ENCODE results near the gene NGEF.

NGEF gene

DNA sequence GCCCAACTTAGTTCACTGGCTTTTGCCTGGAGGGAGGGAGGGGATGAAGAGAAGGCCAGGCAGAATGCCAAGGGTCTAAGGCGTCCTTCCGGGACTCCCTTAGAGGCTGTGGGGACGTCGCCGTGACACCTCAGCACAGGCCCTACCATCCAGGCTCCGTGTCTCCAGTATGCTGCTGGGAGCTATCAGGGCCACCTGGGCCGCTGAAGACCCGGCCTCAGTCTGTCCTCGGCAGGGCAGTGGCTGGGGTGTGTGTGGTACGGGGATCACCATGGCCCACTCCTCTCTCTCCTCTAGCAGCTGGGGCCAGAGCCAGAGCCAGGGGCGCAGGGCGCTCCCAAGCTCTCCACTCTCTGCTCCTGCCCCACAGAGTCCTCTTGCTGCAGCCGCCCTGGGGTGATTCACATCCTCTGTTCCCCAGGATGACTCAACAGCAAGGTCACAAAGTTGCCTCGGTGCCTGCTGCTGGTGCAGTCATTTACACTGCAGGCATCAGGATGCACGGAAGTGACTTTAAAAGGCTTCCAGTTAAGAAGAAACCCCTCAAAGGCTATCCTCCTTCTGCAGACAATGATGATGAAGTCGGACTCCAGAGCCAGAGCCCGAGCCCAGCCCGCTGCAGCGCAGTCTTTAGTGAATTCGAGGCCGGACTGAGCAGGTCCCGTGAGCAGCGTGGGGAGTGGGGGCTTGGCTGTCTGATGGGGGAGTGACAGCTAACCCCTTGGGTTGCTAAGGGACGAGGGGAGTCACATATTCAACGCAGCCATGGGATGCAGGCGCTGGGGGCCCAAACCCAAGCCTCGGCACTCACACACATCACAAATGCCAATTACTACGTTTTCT lies 111.1 kb downstream of the NGEF start:
- peak in 8 of 56 donors; percentile 17 to 59 (median 46) for DNase-seq

- DNase-seq = no peak
Observed at GRCh38 chr2:232900811-232901735, 112.0 kb downstream of the NGEF start.

DNA sequence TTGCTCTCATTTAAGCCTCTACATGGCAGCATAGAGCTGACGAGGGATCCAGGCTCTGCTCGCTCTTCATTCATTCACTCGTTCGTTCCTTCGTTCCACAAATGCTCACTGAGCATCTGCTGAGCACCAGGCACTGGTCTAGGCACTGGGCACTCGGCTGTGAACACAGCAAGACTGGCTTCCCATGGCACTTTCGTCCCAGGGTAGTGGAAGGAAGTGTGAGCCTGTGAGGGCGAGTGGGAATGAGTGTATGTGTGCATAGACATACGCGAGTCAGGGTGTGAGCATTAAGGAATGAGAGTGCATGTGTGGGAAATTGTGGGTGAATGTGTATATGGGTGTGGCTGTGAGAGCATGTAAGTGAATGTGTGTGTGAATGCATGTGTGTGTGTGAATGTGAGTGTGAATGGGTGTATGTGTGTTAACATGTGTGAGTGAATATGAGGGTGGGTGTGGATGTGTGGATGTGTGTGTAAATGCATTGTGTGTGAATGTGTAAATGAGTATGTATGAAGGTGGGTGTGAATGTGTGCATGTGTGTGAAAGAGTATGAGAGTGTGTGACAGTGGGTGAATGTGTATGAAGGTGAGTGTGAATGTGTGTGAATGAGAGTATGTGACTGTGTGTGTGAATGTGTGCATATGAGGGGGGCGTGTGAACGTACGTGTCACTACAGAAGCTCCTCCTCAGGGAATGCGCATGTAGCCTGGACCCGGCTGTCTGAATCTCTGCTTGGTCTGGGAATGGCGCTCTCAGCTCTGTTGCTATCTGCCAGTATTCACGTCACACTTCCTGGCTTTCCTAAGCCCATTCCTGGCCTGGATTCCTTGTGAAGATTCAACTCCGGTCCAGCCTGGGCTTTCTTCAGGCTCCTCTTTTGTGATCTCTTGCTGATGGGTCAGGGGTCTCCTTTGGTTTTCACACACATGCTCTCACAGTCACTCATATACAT lies 114.2 kb downstream of the NGEF start:
- DNase-seq = no peak

GRCh38 chr2:232897598-232898408 lies 115.3 kb downstream of the NGEF start:
- DNase-seq = no peak

- DNase-seq = no peak
Observed at GRCh38 chr2:232896720-232897597, 116.1 kb downstream of the NGEF start.

GRCh38 chr2:232896111-232896510 lies 116.9 kb downstream of the NGEF start:
- DNase-seq = no peak

DNA sequence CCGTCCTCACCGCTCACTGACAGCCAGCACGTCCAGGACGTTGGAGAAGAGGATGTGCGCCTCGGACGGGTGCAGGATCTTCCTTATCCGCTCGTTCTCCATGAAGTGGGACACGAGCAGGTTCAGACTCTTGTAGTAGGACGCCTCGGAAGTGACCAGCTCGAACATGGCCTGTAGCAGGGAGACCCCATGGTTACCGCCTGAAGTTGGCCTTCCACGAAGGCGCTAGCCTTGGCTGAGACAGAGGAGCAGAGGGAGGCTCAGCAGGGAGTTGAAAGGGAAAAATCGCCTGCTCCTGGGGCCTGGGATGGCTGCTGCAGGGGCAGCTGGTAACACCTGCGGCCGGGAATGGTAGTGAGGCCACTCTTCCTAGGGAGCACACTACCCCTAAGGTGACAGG lies 118.3 kb downstream of the NGEF start:
- DNase-seq = no peak

- DNase-seq = no peak
Observed at GRCh38 chr2:232894251-232894650, 118.8 kb downstream of the NGEF start.

GRCh38 chr2:232893834-232894233 lies 119.2 kb downstream of the NGEF start:
- DNase-seq = no peak

- DNase-seq = no peak
Observed at GRCh38 chr2:232892843-232893242, 120.2 kb downstream of the NGEF start.

GRCh38 chr2:232892221-232892620 lies 120.8 kb downstream of the NGEF start:
- no peak for DNase-seq

DNA sequence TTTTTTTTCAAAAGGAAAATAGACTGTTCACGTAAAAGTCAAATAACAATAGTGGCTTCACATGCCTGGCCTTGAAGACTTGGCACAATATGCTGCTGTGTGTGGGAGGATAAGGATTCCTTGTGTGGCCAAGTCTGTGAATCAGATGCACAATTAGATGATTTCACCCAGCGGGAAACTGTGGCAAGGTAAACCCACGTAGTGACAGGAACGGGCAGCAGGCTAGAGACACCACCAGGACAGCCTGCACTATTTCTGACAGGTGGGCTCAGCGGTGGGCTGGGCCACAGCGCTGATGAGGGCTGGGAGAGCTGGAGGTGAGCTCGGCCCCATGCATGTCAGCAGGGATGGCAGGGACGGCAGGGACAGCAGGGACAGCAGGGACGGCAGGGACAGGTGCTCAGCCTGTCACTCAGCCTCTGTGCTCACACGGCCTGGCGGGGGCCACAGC lies 121.4 kb downstream of the NGEF start:
- no peak for DNase-seq

GRCh38 chr2:232890896-232891601 lies 122.0 kb downstream of the NGEF start:
- DNase-seq = no peak

GRCh38 chr2:232890536-232890895 lies 122.5 kb downstream of the NGEF start:
- no peak for DNase-seq

DNA sequence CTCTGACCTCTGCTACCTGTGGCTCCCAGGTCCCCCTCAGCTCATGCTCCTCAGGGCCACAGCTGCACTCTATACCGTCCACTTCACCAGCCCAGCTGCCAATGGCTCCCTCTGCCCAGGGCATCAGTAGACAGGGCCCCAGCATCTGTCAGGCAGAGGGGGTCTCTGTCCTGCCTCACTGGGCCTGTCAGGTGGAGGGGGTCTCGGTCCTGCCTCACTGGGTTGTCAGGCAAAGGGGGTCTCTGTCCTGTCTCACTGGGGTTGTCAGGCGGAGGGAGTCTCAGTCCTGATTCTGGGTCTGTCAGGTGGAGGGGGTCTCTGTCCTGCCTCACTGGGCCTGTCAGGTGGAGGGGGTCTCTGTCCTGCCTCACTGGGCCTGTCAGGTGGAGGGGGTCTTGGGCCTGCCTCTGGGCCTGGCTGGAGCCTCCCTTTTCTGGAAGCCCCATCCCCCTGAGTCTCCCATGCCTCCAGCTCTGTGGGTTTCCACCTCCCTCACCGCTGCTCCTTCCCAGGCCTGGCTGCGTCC lies 123.1 kb downstream of the NGEF start:
- no peak for DNase-seq

GRCh38 chr2:232888839-232889529 lies 124.1 kb downstream of the NGEF start:
- no peak for DNase-seq

DNA sequence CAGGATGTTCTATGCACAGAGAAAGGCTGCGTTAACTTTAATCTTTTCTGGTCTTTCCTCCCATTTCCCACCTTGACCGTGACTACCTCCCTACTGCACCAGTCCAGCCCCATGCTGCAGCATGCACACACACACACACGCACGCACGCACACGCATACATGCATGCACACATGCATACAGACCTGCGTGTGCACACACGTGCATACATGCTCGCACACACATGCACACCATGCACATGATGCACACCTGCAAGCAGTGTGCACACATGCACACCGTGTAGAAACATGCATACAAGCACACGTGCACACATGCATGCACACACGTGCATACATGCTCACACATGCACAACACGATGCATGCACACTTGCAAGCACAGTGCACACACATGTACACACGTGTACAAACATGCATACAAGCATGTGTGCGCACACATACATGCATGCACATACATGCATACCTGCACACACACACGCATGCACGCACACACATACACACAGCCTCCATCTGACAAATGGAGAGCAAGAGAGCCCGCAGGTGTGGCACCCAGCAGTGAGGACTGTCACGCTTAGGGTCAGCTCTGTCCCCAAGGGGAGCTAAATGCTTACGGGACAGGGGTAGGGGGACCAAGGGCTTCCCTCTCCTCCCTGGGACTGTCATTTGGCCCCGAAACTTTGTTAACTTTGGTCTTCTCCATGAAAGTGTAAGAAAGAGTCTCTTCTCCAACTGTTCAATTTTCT lies 124.8 kb downstream of the NGEF start:
- no peak for DNase-seq

All from nucleus accumbens (tissue), 56 donors.